OCI-LY1 (cell line): Measurements from ENCODE around the gene OR4K2.

Experiments
- EZH2 ChIP-seq: fragments of 200-600 bp; sonication (generic), shearing (Covaris generic); IDR thresholded peaks from 2 replicates; pipeline ENCODE4 v1.8.0; 2017; ENCODE audit warnings: borderline replicate concordance, mixed run types, mild to moderate bottlenecking, antibody characterized with exemption, low read length, moderate library complexity, mixed read lengths
- TF ChIP-seq, protein P1 (sequence below): fragments of 200-600 bp; sonication (generic), shearing (Covaris generic); IDR thresholded peaks from 2 replicates; pipeline ENCODE4 v1.5.1; 2017; ENCODE audit warnings: mild to moderate bottlenecking, antibody characterized with exemption, low read length, moderate library complexity, mixed read lengths

DNA sequence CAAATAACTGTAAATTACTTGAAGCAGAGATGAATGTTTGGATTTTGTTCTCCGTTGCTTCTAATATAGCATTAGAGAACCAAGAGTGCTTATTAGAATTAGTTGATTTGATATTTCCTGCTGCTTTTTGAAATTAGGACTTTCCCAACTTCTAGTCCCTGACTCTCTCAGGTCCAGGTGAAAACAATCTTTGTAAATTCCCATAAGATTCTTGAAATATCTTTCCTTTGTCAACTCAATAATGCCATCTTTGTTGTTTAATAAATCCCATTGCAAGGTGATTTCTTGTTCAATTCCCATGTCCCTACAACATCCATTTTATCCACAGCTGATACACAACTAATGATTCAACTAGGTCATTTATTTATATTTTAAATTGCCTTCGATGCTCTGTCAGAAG is at the start of gene OR4K2:
- TF ChIP-seq, protein P1, sequence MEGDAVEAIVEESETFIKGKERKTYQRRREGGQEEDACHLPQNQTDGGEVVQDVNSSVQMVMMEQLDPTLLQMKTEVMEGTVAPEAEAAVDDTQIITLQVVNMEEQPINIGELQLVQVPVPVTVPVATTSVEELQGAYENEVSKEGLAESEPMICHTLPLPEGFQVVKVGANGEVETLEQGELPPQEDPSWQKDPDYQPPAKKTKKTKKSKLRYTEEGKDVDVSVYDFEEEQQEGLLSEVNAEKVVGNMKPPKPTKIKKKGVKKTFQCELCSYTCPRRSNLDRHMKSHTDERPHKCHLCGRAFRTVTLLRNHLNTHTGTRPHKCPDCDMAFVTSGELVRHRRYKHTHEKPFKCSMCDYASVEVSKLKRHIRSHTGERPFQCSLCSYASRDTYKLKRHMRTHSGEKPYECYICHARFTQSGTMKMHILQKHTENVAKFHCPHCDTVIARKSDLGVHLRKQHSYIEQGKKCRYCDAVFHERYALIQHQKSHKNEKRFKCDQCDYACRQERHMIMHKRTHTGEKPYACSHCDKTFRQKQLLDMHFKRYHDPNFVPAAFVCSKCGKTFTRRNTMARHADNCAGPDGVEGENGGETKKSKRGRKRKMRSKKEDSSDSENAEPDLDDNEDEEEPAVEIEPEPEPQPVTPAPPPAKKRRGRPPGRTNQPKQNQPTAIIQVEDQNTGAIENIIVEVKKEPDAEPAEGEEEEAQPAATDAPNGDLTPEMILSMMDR = no peak
- TF ChIP-seq EZH2 = no peak
